ENCODE data around the gene LYRM4. TPM values are rescaled to one million over a fixed set of nuclear protein-coding genes. Genes with fewer than 3 reads are reported as not detected.

The LYRM4 gene
- total RNA-seq, 4 donors from 2014 or later = 21.4 to 47.8 (median 26.2) TPM

- ATAC-seq (ENCODE audit: low FRiP score) = no peak
- DNase-seq (ENCODE audit: low spot score) = no peak
- no peak for TF ChIP-seq CTCF (IDR thresholded peaks at IDR 0.05)
Measured at GRCh38 chr6:5191722-5192121, 69.0 kb downstream of the LYRM4 start.

GRCh38 chr6:5191222-5191621, 69.5 kb downstream of the LYRM4 start:
- ATAC-seq (ENCODE audit: low FRiP score) = no peak
- no peak for DNase-seq (ENCODE audit: low spot score)
- TF ChIP-seq CTCF (IDR thresholded peaks at IDR 0.05) = no peak

DNA sequence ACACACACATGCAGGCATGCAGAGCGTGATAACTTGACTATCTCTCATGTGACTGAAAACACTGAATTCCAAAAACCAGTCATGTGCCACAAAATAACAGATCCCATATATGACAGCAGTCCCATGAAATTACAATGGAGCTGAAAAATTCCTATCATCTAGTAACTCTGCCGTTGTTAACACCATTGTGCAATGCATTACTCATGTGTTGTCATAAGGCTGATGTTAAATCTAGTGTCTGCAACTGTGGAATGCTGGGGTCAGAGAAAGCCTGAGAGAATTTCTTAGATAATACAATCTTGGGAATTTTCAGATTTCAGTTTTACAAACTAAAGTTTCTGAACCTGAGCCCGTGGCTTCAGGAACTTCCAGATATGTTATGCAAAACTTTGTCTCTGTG, 70.2 kb downstream of the LYRM4 start:
- no peak for TF ChIP-seq CTCF (IDR thresholded peaks at IDR 0.05)
- ATAC-seq (ENCODE audit: low FRiP score) = peak; percentile 94
- DNase-seq (ENCODE audit: low spot score) = no peak

DNA sequence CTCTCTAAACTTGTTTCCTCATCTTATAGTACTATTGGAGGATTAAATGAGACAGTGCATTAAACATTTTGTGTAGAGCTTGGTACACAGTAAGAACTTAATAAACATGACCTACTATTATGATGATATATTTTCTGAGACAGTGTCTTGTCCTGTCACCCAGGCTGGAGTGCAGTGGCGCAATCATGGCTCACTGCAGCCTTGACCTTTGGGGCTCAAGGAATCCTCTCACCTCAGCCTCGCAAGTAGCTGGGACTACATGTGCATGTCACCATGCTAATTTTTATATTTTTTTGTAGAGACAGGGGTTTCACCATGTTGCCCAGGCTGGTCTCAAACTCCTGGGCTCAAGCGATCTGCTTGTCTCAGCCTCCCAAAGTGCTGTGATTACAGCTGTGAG, 72.1 kb downstream of the LYRM4 start:
- no peak for TF ChIP-seq CTCF (IDR thresholded peaks at IDR 0.05)
- ATAC-seq (ENCODE audit: low FRiP score) (no peak), DNase-seq (ENCODE audit: low spot score) (no peak)

GRCh38 chr6:5184878-5185277, 75.9 kb downstream of the LYRM4 start:
- ATAC-seq (ENCODE audit: low FRiP score) = no peak
- DNase-seq (ENCODE audit: low spot score) = no peak
- TF ChIP-seq CTCF (IDR thresholded peaks at IDR 0.05) = no peak

DNA sequence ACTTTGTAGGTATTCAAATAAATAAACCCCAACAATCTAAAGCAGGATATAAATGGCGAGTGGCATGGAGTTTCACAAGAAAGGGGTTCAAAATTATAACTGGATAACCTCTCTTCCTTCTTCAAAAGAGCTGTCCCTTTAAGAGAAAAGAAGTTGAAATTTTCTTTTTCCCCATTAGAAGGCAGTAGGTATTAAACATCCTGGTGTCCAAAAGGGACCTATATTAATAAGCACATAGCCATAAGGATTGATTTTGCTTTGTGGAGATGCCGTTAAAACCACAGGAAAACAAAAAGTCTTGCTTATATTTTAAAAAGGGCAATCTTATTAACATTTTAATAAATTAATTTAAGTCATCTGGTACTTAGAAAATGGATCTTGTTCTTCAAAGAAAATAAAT, 76.5 kb downstream of the LYRM4 start:
- DNase-seq (ENCODE audit: low spot score) (no peak), ATAC-seq (ENCODE audit: low FRiP score) (no peak)
- no peak for TF ChIP-seq CTCF (IDR thresholded peaks at IDR 0.05)

GRCh38 chr6:5181510-5182317, 79.0 kb downstream of the LYRM4 start:
- DNase-seq (ENCODE audit: low spot score) (no peak), ATAC-seq (ENCODE audit: low FRiP score) (no peak)
- TF ChIP-seq CTCF (IDR thresholded peaks at IDR 0.05) = no peak

Measured in omental fat pad (tissue), 4 donors.